Coronary artery (tissue), 2 donors: ENCODE results near the gene PPAN.

ENCODE experiments used
- DNase-seq: peaks from one replicate; pipeline ENCODE4 v3.0.0-alpha.2; 2017; ENCODE audit warnings: low spot score
- H3K27ac ChIP-seq, 2 donors: fragments of 200-600 bp; sonication (generic); one replicate each; pipeline ENCODE4 v1.5.1; 2016 to 2019
- H3K4me3 ChIP-seq: fragments of 200-600 bp; sonication (generic); 2 replicates; pipeline ENCODE4 v1.5.1; 2016; ENCODE audit warnings: mild to moderate bottlenecking, moderate library complexity
- TF ChIP-seq, protein P1 (sequence below): fragments of 200-600 bp; sonication (generic); IDR thresholded peaks from one replicate; pipeline ENCODE4 v1.5.1; 2019; ENCODE audit warnings: antibody characterized with exemption

Gene PPAN

DNA sequence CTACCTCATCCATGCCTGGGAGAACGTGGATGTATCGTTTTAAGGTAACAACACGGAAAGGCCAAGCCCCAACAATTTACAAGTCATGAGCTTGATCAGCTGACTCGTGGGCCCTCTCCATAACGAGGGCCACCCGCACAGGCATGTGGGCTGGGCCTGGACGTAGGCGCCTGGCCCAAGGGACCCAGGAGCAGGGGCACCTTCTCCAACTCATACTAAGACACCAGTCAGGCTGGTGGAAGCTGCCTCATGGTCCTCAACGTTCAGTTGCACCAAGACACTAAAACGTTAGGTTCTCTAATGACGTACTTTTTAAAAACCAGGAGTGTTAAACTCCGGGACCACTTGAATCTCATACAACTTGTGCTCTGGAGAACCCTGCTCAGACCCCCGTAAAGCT is 35.3 kb downstream of the PPAN start:
- H3K4me3 ChIP-seq: no peak overlapping the region
- no peak overlapping the region for H3K27ac ChIP-seq
- TF ChIP-seq, protein P1, sequence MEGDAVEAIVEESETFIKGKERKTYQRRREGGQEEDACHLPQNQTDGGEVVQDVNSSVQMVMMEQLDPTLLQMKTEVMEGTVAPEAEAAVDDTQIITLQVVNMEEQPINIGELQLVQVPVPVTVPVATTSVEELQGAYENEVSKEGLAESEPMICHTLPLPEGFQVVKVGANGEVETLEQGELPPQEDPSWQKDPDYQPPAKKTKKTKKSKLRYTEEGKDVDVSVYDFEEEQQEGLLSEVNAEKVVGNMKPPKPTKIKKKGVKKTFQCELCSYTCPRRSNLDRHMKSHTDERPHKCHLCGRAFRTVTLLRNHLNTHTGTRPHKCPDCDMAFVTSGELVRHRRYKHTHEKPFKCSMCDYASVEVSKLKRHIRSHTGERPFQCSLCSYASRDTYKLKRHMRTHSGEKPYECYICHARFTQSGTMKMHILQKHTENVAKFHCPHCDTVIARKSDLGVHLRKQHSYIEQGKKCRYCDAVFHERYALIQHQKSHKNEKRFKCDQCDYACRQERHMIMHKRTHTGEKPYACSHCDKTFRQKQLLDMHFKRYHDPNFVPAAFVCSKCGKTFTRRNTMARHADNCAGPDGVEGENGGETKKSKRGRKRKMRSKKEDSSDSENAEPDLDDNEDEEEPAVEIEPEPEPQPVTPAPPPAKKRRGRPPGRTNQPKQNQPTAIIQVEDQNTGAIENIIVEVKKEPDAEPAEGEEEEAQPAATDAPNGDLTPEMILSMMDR: no peak
- no peak for DNase-seq

DNA sequence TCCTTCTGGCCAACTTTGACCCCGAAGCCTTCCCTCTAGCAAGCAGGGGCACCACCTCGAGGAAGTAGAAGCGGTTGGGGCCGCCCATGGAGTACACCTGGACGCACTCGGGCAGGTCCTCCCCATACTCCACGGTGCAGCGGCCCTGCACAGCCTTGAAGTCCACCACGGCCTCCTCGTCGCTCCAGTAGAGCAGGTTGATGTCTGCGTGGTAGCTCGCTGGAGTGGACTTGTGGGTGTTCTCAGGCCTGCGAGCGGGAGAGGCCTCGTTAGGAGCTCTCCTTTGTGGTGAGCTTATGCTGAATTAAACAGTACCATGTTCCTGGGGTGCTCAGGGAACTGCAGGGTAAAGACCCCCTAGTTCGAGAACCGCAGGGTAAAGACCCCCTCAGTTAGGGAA is 35.8 kb downstream of the PPAN start:
- no peak for DNase-seq
- no peak overlapping the region for H3K4me3 ChIP-seq
- H3K27ac ChIP-seq: no peak overlapping the region
- TF ChIP-seq, protein P1: no peak

DNA sequence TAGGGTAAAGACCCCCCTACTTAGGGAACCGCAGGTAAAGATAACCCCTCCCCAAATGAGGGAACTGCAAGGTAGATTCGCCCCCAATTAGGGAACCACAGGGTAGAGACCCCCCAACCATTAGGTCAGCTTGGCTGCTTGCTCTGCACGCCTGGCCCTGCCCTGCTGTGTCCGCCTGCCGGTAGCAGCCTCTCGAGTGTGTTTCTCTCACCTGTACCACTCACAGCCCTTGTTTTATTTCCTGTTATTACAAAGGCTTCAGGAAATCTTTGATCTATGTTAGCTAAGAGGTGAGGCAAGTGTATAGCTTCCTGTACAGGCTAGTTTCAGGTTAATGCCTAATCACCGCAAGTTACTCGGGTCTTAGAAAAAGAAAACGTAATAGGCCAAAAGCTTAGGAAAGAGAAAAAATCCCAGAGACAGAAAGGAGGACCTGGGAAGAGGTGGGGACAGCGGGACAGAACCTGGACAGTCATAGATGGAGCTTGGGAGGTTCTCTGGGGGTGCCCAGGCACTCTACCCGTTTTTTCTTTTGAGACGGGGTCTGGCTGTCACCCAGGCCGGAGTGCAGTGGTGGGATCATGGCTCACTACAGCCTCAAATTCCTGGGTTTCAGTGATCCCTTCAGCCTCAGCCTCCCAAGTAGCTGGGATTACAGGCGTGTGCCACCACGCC is 36.7 kb downstream of the PPAN start:
- Histone ChIP-seq H3K4me3 (no peak overlapping the region), H3K27ac (no peak overlapping the region)
- TF ChIP-seq, protein P1: no peak
- no peak for DNase-seq

DNA sequence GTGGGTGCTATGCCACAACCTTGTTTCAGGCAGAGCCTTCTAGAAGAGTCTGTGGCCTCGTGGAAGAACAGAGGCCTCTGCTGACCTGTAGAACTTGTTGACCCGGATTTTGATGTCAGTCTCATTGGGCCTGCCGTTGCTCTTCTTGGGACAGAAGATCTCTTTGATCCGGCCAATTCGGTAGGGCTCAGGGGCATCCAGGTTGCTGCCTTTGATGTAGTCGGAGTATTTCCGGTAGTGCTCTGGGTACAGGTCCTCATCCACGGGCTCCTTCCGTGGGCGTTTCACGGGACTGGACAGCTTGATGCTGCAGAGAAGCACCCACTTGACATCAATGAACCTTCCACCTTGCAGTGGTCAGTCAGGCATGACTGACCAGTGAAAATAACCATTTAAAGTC is 37.5 kb downstream of the PPAN start:
- Histone ChIP-seq H3K27ac (no peak overlapping the region), H3K4me3 (no peak overlapping the region)
- no peak for DNase-seq
- TF ChIP-seq, protein P1: no peak

DNA sequence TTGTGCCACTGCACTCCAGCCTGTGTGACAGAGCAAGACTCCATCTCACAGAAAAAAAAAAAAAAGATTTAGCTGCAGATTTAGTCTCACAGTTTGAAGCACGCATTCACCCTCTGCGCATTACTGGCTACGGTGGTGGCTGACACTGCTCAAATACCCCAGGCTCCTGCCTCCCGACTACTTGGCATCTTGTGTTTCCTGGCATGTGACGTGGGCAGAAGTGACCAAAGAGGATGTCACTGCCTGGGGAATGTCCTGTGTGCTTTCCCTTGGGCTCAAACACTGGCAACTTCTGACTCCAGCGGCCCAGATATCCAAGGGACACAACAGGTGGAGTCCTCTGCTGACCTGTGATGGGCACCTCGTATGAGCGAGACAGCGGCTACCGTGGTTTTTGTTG is 38.2 kb downstream of the PPAN start:
- Histone ChIP-seq H3K27ac (no peak overlapping the region), H3K4me3 (no peak overlapping the region)
- TF ChIP-seq, protein P1: no peak
- DNase-seq: no peak

DNA sequence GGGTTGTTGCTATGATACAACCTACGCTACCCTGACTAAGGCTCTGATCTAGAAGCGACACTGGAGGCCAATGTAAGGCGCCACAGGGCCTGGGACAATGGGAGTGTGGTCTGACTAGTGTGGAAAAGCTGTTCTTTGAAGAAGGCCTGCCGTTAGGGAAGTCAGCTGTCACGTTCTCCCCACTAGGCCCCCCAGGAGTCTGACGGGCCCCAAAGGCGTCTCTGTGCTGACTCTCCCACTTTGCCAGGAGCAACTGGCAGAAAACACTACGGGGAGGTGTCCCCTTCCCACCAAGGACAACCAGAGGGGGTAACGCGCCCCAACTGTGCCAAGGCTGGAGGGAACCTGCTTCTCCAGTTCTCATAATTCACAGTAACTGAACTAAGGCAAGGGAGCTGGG is 38.9 kb downstream of the PPAN start:
- no peak overlapping the region for H3K4me3 ChIP-seq
- DNase-seq: no peak
- TF ChIP-seq, protein P1: no peak
- H3K27ac ChIP-seq: no peak overlapping the region

DNA sequence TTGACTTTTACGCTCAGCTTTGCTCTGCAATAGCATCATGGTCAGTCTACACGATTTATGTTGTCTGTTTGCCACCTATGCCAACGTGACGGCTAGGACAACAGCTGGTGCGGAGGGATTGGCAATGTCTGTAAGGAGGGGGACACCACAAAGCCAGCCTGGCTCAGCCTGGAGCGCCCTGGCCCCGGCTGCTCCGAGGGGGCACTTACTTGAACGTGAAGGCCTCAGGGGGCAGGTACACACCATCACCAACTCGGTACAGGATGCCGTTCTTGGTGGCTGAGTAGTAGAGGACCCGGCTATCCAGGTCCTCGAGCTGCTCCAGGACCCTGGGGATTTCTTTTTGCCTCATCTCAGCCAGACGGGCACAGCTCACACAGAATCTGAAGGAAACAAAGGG is 40.0 kb downstream of the PPAN start:
- TF ChIP-seq, protein P1: no peak
- H3K4me3 ChIP-seq: no peak overlapping the region
- no peak overlapping the region for H3K27ac ChIP-seq
- no peak for DNase-seq
